GM21390 (cell line): ENCODE data around the gene TRAPPC2.
"Not testable (repeated sequence)": the region's sequence is repeated elsewhere in the genome, so short reads cannot be mapped to it uniquely, and the experiment has no call there.

Experiments
- ATAC-seq: cut with Tn5 transposase; IDR thresholded peaks from one replicate; pipeline ENCODE4 v1.9.1; 2021; ENCODE audit not compliant: unreplicated experiment

TRAPPC2 gene

DNA sequence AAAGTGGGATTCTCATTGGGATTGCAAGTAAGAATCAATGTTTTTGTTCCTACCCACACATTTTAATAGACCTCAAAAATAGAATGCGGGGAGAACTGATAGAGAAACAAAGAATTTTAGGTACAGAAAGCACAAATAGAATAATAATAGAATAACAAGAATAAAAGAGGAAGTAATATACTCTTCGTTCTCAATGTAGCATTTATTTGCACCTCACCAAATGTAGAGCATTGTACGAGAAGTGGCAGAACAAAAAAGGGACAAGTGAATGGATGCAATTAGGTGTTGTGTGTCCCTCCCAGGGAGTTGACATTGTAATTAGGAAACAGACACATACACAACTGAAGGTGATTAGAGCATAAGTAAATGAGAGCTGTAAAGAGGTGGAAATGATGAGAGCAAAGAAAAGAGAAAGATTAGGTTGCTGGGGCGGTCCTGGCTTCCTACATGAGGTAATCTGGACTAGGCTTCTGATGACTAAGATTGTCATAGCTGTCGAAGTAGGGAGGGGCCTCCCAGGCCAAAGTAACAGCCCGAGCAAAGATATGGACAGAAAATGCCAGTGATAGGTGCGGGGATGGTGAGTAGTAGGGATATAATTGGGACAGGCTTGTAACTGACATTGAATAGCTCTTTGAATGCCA is 35.1 kb downstream of the TRAPPC2 start:
- ATAC-seq = peak; percentile 61

DNA sequence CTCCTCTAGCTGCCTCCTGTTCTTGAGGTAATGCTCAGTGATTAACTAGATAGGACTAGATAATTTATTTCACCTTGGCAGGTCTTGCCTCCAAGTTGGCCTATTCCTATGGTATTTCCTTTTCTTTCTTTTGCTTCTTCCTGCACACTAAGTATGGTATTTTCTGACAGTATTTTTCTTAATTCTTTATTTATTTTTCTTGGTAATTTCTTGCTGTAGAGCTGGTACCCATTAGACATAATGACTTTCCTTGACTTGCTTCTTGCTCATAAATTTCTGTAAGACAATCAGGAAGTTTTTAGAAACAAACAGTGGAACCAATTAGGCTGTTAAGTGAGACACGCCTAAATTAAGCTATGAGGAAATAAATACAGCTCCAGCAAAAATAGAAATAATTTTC is 36.0 kb downstream of the TRAPPC2 start:
- no peak for ATAC-seq

GRCh38 chrX:13697976-13698375 is 36.4 kb downstream of the TRAPPC2 start:
- ATAC-seq = no peak

DNA sequence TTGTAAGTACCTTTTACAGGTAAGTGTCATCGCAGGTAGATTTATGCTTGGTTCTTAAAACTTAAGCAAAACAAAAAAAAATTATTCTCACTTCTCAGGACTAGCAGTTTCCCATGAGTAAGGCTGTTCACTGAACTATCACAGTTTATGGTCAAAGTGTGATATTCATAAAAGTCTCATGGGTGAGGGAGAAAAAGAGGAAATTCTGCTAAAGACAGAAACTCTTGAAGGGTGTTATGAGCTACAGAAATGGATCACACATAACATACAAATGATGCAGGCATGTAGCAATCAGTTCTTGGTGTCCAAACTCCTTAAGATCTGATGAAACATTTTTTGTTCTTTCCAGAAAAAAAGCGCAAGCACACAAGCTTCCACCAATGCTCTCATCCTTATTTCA is 37.0 kb downstream of the TRAPPC2 start:
- peak; percentile 57 for ATAC-seq

GRCh38 chrX:13695601-13696115 is 38.8 kb downstream of the TRAPPC2 start:
- no peak for ATAC-seq

GRCh38 chrX:13694983-13695382 is 39.4 kb downstream of the TRAPPC2 start:
- no peak for ATAC-seq

DNA sequence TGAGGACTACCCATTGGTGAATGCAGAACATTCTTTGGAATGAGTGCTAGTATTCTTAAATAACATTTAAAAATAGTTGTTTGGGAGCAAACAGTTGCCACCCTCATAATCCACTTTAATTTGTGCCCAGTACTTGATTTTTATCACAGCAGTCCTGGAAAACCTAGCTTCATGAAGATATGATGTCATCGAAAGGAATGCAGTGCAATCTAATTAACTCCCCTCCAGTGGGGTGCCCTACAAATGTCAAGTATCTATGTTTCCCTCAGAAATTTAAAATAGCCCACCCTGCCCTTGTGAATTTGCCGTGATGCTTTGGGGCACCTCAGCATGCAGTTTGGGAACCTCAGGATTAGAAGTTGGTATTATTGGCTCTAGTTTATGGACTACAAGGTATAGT is 40.1 kb downstream of the TRAPPC2 start:
- no peak for ATAC-seq

DNA sequence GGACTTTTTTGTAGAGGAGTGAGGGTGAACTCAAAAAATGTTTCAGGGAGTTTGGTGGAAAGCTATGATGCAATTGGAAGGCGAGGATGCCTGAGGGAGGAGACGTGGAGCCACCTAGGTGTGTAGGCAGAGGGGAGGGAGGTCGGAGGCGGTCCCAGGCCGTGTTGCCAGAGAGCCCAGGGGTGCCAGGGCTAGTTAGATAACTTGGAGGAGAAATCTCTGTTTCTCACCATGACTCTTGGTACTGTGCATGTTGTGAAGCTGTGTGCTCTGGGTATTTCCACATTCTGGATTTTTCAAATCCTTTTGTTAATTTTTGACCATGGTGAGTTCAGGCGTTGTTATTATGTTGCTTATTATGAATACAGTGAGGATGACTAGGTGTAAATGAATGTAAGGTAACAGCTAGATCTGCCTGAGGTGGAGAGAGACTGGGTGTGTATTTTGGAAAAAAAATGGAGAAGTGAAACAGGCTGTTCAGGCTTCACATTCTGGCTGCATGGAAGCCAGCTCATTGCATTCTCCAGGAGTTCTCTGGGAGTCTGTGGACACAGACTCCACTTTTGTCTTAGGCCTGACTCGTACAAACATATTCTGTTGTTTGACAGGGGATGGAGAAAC is 41.0 kb downstream of the TRAPPC2 start:
- no peak for ATAC-seq

GRCh38 chrX:13692771-13693231 is 41.6 kb downstream of the TRAPPC2 start:
- no peak for ATAC-seq

DNA sequence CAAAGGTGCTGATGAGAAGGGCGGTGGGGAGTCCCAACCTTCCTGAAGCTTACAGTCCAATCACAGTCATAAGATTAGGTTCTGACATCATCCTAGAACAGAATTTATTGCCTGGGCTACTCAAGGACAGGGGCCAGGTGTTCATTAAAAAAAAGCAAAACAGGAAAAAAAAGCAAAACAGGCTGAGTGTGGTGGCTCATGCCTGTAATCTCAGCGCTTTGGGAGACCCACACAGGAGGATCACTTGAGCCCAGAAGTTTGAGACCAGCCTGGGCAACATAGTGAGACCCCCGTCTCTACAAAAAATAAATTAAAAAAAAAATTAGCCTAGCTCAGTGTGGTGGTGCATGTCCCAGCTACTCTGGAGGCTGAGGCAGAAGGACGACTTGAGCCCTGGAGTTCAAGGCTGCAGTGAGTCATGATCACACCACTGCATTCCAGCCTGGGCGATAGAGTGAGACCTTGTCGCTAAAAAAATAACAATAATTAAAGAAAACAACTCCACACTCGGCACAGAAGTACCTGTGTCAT is 42.5 kb downstream of the TRAPPC2 start:
- no peak for ATAC-seq

DNA sequence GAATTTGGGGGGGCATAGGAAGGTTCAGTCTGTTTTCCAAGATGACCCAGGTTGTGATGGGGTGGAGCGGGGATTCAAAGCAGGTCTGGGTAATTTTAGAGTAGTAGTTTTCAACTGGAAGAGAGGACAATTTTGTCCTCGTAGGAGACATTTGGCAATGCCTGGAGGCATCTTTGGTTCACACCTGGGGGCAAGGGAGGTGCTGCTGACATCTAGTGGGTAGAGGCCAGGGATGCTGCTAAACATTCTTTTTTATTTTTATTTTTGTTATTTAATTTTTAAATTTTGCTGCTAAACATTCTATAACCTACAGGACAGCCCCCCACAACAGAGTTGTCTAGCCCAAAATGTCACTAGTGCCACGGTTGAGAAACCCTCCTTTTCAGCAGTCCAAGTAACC is 43.6 kb downstream of the TRAPPC2 start:
- no peak for ATAC-seq

- ATAC-seq = no peak
These were observed 44.6 kb downstream of the TRAPPC2 start for GRCh38 chrX:13689741-13690211.

- ATAC-seq = peak; percentile 72
These were observed 45.3 kb downstream of the TRAPPC2 start, which contains the start of gene RAB9A for GRCh38 chrX:13688958-13689740. TSS of gene RAB9A (plus strand) at chrX:13689128. CDS start at chrX:13708747, 19,619 bp downstream.

DNA sequence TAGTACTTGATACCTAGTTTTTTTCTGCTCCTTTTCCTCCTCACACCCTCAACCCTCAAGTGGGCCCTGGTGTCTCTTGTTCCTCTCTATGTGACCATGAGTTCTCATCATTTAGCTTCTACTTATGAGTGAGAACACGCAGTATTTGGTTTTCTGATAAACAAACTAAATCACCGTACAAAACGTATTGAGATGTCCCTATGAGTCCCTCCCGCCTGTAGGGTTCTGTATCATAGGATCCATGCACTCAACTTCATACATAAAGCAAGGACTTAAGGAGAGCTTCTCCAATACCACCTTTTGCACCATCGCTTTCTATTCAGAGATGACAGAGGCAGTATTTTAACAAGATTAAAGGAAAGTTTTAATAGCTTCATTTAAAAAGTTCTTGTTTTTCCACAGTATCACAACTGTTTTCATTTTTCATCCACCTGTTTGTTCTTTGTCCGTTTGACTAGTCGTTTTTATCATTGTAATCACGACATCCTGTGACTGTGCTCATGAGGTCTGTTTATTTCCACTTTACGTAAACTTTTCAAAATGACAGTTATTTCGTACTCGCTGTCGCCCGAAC is 45.9 kb downstream of the TRAPPC2 start:
- ATAC-seq = no peak

- no peak for ATAC-seq
These were observed 47.2 kb downstream of the TRAPPC2 start for GRCh38 chrX:13687203-13687602.

- no peak for ATAC-seq
These were observed 49.2 kb downstream of the TRAPPC2 start for GRCh38 chrX:13685126-13685763.

DNA sequence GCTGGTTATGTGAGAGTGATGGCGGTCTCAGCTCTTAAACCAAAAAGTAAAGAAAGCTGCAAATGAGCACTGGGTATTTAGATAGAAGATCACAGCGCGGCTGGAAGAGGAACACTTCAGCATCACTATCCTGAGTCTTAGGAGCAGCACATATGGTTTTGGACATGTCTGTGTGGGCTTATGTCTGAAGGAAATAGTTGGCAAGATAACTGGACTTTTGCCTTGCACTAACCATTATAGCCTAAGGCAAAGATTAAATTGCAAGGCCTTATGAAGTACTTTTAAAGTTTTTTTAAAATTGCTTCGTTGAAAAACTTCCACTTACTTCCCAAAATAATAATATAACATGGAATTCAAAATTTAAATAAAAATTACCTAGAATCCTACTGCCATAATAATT is 50.1 kb downstream of the TRAPPC2 start:
- no peak for ATAC-seq

DNA sequence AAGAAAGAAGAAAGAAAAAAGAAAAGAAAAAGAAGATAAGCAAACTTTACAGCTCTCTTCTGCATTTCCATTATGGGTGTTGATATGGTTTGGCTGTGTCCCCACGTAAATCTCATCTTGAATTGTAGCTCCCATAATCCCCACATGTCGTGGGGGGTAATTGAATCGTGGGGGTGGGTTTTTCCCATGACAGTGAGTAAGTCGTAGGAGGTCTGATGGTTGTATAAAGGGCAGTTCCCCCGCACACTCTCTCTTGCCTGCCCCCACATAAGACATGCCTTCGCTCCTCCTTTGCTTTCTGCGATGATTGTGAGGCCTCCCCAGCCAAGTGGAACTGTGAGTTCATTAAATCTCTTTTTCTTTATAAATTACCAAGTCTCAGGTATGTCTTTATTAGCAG is 52.8 kb downstream of the TRAPPC2 start:
- no peak for ATAC-seq

DNA sequence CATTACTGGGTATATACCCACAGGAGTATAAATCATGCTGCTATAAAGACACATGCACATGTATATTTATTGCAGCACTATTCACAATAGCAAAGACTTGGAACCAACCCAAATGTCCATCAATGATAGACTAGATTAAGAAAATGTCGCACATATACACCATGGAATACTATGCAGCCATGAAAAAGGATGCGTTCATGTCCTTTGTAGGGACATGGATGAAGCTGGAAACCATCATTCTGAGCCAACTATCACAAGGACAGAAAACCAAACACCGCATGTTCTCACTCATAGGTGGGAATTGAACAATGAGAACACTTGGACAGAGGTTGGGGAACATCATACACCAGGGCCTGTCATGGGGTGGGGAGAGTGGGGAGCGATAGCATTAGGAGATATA is 54.7 kb downstream of the TRAPPC2 start:
- not testable (repeated sequence) for ATAC-seq

- no peak for ATAC-seq
These were observed 57.5 kb downstream of the TRAPPC2 start for GRCh38 chrX:13676885-13677284.
